ENCODE data around the gene PTGES2.
"Not testable (repeated sequence)": the region's sequence is repeated elsewhere in the genome, so short reads cannot be mapped to it uniquely, and the experiment has no call there.

The PTGES2 gene

GRCh38 chr9:128118971-128119665 is 8.4 kb downstream of the PTGES2 start:
- no peak for DNase-seq

DNA sequence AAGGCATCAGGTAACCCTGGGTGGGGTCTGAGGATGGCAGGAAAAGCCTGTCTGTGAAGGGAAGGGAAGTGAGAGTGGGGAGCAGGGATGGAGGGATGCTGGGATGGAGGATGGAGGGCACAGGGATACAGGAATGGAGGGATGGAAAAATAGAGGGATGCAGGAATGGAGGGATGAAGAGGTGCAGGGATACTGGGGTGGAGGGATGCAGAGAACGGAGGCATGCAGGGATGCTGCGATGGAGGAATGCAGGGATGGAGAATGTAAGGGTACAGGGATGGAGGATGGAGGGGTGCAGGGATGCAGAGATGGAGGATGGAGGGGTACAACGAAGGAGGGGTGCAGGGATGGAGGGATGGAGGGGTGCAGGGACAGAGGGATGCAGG is 9.1 kb downstream of the PTGES2 start:
- DNase-seq: no peak

- DNase-seq: peak; percentile 96 to 98
Measured at GRCh38 chr9:128117613-128118471, 9.7 kb downstream of the PTGES2 start.

GRCh38 chr9:128116104-128117083 is 11.1 kb downstream of the PTGES2 start:
- DNase-seq: no peak

GRCh38 chr9:128115187-128116103 is 12.1 kb downstream of the PTGES2 start:
- DNase-seq: no peak

DNA sequence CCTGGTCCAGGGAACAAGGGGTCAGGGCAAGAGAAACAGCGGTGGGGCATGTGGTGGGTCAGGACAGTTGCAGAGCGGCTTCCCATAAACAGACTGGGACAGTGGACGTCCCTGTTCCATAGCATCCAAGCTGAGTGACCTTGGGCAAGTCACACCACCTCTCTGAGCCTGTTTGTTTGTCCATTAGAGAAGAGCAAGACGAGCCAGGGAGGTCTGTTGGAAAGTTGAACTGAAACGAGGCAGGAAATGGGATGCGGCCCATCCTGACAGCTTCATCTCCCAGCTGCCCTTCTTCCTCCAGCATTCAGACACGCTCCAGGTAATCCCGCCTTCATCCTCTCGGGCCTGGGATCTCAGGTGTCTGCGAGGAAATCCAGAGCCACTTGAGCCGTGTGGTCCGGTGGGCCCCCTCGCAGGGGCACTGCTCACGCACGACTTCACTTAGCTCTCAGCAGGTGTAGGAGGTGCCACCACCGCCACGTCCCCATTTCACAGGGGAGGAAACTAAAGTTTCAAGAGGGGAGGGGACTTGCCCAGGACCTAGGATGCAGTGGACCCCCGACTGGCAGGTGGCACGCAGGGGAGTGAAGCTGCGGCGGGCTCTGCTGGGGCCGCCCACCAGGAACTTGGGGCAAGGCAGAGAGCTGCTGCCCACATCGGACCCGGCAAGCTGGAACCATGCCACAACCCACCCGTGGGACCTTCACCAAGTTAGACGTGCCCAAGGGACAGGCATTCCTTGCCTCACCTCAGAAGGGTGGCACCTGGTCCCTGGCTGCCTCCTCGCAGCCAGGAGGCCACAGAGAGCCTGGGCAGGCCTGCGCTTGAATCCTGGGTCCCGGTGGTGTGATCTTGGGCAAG is 13.0 kb downstream of the PTGES2 start:
- DNase-seq: no peak

DNA sequence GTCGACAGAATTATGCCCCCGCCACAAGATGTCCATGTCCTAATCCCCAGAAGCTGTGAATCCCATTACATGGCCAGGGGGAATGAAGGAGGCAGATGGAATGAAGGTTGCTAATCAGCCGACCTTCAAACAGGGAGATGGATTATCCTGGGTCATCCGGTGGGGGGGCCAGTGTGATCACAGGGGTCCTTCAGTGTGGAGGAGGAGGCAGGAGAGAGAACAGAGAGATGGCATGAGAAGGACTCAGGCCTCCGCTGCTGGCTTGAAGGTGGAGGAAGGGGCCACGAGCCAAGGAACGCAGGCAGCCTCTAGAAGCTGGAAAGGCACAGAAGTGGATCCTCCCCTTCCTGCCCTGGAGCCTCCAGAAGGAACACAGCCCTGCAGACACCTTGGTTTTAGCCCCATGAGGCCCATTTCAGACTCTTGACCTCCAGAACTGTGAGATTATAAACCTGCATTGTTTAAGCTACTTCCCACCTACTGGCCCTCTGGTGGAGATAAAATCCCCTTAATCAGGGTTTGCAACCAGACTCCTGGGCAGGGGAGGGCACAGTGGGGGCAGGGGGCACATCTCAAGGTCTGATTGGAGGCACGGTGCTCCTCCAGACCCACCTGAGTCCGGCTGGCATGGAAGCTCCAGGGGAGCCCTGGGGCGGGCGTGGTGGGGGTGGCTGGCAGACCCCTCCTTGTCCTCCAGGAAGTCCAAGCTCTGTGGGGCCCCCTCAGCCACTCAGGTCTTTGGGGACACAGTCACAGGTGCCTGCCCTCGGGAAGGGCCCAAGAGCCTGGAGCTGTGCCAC is 13.8 kb downstream of the PTGES2 start:
- no peak for DNase-seq

DNA sequence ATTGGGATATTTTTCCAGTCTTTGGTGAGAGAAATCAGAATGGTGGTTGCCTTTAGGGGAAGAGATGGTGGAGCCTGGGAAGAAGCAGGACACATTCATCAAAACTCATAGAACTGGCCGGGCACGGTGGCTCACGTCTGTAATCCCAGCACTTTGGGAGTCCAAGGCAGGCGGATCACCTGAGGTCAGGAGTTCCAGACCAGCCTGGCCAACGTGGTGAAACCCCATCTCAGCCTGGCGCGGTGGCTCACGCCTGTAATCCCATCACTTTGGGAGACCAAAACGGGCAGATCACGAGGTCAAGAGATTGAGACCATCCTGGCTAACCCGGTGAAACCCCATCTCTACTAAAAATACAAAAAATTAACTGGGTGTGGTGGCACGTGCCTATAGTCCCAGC is 15.8 kb downstream of the PTGES2 start:
- DNase-seq: not testable (repeated sequence)

DNA sequence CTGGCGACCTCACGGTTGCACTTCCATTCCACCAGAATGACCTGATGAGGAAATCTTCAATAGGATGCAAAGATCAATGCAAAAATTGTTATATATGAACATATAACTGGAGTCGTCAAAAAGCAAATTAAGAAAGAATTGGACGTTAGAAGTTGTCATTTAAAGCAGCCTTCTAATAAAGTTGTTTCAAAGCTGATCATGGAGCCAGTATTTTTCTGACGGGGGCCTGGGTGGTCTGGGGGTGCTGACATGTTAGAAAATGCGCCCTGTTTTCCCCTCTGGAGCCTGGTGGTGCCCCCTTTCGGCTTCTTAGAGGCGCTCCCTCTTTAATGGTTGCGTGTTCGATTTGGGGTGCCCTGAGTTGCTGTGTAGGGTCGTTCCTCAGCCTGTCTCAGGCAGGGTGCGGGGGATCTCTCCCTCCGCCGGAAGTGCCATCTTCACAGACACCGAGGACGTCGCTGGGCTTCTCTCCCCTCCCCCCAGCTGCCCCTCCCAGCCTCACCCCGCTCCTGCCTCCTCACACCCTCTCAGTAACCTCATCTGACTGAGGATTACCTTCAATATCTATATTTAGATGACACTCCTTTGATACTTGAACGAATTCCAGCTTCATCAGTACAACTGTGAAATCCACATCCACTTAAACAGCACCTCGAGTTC is 18.3 kb downstream of the PTGES2 start:
- no peak for DNase-seq

GRCh38 chr9:128108269-128109049 is 19.1 kb downstream of the PTGES2 start:
- no peak for DNase-seq

GRCh38 chr9:128107468-128108268 is 19.9 kb downstream of the PTGES2 start:
- no peak for DNase-seq

DNA sequence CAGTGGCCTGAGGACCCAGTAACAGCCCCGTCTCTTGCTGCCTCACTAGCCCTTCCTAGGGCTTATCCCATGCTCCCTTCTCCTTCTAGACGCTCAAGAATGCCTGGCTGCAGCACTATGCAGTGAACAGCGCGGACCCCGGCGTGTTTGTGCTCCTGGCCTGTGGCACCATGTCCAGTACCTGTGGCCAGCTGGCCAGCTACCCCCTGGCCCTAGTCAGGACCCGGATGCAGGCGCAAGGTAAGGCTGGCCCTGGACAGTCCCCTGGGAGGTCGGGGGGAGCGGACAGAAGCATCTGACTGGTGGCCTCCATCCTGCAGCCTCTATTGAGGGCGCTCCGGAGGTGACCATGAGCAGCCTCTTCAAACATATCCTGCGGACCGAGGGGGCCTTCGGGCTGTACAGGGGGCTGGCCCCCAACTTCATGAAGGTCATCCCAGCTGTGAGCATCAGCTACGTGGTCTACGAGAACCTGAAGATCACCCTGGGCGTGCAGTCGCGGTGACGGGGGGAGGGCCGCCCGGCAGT is 20.5 kb downstream of the PTGES2 start:
- DNase-seq: no peak

- no peak for DNase-seq
Measured at GRCh38 chr9:128106181-128106939, 21.2 kb downstream of the PTGES2 start.

DNA sequence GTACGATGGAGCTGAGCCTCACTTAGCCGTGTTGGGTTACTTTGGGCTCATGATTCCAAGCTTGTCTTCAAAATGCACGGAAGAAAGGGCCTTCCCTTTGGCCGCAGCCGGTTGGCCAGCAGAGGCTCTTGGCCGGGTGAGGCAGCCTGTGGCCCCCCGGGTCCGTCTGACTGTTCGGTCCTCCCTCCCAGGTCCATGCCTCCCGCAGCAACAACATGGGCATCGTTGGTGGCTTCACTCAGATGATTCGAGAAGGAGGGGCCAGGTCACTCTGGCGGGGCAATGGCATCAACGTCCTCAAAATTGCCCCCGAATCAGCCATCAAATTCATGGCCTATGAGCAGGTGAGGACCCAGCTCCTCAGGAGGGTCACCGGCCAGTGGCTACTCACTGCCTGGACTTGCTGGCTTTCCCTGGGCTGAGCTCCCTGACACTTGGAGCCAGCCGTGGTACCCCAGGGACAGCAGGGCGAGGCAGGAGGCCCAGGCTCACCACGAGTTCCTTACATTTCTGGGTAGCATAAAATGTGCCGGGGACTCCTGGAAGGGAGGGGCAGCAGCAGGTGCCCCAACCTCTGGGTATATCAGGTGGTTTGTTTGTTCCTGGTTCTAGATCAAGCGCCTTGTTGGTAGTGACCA is 21.9 kb downstream of the PTGES2 start:
- DNase-seq: no peak

GRCh38 chr9:128104171-128104618 is 23.3 kb downstream of the PTGES2 start:
- DNase-seq: no peak

DNA sequence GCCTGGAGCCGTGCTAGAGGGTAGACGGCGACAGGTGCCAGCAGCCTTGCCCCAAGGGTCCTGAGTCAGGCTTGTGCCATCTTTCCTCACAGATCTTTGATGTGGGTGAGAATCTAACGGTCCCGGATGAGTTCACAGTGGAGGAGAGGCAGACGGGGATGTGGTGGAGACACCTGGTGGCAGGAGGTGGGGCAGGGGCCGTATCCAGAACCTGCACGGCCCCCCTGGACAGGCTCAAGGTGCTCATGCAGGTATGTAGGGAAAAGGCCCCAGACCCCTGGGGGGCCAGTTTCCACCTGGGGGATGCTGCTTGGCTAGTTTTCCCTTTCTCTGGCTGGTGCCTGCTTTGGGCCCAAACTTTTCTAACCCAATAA is 24.0 kb downstream of the PTGES2 start:
- peak; percentile 33 to 39 for DNase-seq

Measured in activated CD4-positive, alpha-beta T cell treated with anti-CD3 and anti-CD28 coated beads, Interleukin-2, amount 50 U/mL, for 4 hours (primary cell).